Osteoblast (primary cell): ENCODE data around the gene SHISAL1. TPM values are rescaled to one million over a fixed set of nuclear protein-coding genes. Genes with fewer than 3 reads are reported as not detected.
A peak's percentile ranks its signal among the peaks of the same experiment; 100 is the strongest.

Source experiments
- DNase-seq: peaks from one replicate; pipeline ENCODE4 v3.0.0; 2011; ENCODE audit warnings: low spot score, mixed read lengths; ENCODE audit not compliant: insufficient read length; ENCODE audit errors: missing footprints
- H2AFZ ChIP-seq: 2 replicates; pipeline ENCODE4 v1.6.0; 2011; ENCODE audit warnings: mild to moderate bottlenecking, low read length
- H3K27ac ChIP-seq: 2 replicates; pipeline ENCODE4 v1.5.1; 2011; ENCODE audit warnings: mild to moderate bottlenecking, low read depth, low read length, moderate library complexity
- H3K27me3 ChIP-seq: 2 replicates; pipeline ENCODE4 v1.6.0; 2012; ENCODE audit warnings: mild to moderate bottlenecking, control low read depth, inconsistent platforms, low read length, moderate library complexity; ENCODE audit not compliant: insufficient read depth
- H3K36me3 ChIP-seq: 2 replicates; pipeline ENCODE4 v1.5.1; 2011; ENCODE audit warnings: mild to moderate bottlenecking, low read length, control low read depth, moderate library complexity; ENCODE audit not compliant: insufficient read depth
- H3K4me1 ChIP-seq: 2 replicates; pipeline ENCODE4 v1.5.1; 2011; ENCODE audit warnings: mild to moderate bottlenecking, low read length, control low read depth, moderate library complexity; ENCODE audit not compliant: insufficient read depth
- H3K4me2 ChIP-seq: 2 replicates; pipeline ENCODE4 v1.6.0; 2011; ENCODE audit warnings: mild to moderate bottlenecking, low read length; ENCODE audit not compliant: insufficient read depth
- H3K4me3 ChIP-seq: fragments of 200-600 bp; sonication (generic); 3 replicates; pipeline ENCODE4 v1.5.1; 2012; ENCODE audit warnings: mild to moderate bottlenecking, low read length, inconsistent platforms; ENCODE audit not compliant: insufficient read depth
- H3K79me2 ChIP-seq: 2 replicates; pipeline ENCODE4 v1.6.0; 2012; ENCODE audit warnings: mild to moderate bottlenecking, low read length, control low read depth, inconsistent platforms; ENCODE audit not compliant: insufficient read depth
- H3K9me3 ChIP-seq: 2 replicates; pipeline ENCODE4 v1.5.1; 2011; ENCODE audit warnings: low read depth, low read length, control low read depth
- H4K20me1 ChIP-seq: 2 replicates; pipeline ENCODE4 v1.6.0; 2012; ENCODE audit warnings: mild to moderate bottlenecking, low read length, control low read depth; ENCODE audit not compliant: insufficient read depth
- total RNA-seq: library from RNA; depleted of rRNA; stranded (reverse); fragments of >200 nt; gene quantifications from 2 replicates; pipeline ENCODE4 v1.2.3, GENCODE V29; 2012
- TF ChIP-seq, protein P1 (sequence below): IDR thresholded peaks from 2 replicates; pipeline ENCODE4 v1.5.1; 2011; ENCODE audit warnings: mild to moderate bottlenecking, low read depth, low read length, moderate library complexity; ENCODE audit errors: extremely low read depth

Gene SHISAL1
- total RNA-seq, 1 donor: 52.5 TPM

DNA sequence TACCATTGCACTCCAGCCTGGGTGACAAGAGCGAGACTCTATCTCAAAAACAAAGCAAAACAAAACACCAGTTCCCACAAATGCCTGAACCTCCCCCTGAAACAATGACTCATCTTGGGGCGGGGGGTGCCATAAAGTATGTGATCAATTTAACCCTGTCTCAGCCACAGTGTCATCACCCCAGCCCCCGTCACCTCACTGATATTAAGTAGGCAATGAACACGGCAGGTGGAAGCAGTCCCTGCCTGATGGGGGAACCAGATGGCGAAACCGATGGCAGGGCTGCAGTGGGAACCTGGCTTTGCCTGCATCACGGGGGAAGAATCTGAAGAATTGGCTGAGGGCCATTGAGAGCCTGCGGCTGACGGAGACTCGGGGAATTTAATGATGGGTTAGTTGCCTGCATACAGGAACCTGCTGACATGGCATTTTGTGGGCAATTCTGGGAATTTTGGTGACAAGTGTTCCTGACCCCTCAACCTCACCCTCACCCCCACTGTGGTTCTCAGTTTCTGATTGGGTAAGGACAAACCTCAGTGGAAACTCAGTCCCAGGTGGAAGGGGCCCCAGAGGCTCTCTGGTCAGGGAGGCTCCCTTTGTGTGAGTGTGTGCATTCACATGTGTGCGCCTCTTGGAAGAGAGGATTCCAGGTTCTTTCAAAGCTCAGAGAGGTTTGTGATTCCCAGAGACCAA is 39.1 kb upstream of the SHISAL1 start:
- Histone ChIP-seq H4K20me1 (no peaks in the 10 kb centered on the region), H3K4me2 (peak overlapping the region; percentile 69), H2AFZ (no peak overlapping the region), H3K36me3 (no peaks in the 10 kb centered on the region), H3K27ac (peak overlapping the region; percentile 63), H3K9me3 (no peaks in the 10 kb centered on the region), H3K27me3 (peaks cover 13% of the 10 kb centered on the region), H3K4me1 (peaks cover 15% of the 10 kb centered on the region), H3K79me2 (no peaks in the 10 kb centered on the region), H3K4me3 (peak overlapping the region; percentile 52)
- DNase-seq: peak; percentile 98
- TF ChIP-seq, protein P1, sequence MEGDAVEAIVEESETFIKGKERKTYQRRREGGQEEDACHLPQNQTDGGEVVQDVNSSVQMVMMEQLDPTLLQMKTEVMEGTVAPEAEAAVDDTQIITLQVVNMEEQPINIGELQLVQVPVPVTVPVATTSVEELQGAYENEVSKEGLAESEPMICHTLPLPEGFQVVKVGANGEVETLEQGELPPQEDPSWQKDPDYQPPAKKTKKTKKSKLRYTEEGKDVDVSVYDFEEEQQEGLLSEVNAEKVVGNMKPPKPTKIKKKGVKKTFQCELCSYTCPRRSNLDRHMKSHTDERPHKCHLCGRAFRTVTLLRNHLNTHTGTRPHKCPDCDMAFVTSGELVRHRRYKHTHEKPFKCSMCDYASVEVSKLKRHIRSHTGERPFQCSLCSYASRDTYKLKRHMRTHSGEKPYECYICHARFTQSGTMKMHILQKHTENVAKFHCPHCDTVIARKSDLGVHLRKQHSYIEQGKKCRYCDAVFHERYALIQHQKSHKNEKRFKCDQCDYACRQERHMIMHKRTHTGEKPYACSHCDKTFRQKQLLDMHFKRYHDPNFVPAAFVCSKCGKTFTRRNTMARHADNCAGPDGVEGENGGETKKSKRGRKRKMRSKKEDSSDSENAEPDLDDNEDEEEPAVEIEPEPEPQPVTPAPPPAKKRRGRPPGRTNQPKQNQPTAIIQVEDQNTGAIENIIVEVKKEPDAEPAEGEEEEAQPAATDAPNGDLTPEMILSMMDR: no peak

DNA sequence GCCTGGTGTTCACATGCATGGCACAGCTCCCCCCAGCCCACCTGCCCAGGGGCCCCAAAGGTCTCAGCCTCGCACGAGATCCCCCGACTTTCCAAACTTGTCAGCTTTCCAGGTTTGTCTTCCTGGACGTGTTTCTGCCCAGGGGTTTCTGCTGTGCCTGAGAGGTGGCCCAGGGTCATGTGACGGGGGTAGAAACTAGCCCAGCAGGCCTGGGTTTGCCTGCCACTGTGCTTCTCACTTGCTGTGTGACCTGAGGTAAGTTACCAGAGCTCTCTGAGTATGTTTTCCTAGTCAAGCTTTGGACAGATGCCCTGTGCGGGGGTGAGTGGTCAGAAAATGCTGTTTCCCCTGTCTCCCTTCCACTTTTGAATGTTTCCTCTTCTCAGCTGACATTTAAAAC is 38.3 kb upstream of the SHISAL1 start:
- H3K4me1 ChIP-seq: peaks cover 15% of the 10 kb centered on the region
- peak overlapping the region; percentile 63 for H3K27ac ChIP-seq
- peaks cover 13% of the 10 kb centered on the region for H3K27me3 ChIP-seq
- no peaks in the 10 kb centered on the region for H4K20me1 ChIP-seq
- peak; percentile 55 for DNase-seq
- no peaks in the 10 kb centered on the region for H3K36me3 ChIP-seq
- no peak overlapping the region for H2AFZ ChIP-seq
- H3K79me2 ChIP-seq: no peaks in the 10 kb centered on the region
- H3K4me2 ChIP-seq: peak overlapping the region; percentile 69
- no peak overlapping the region for H3K4me3 ChIP-seq
- H3K9me3 ChIP-seq: no peaks in the 10 kb centered on the region
- TF ChIP-seq, protein P1: no peak

DNA sequence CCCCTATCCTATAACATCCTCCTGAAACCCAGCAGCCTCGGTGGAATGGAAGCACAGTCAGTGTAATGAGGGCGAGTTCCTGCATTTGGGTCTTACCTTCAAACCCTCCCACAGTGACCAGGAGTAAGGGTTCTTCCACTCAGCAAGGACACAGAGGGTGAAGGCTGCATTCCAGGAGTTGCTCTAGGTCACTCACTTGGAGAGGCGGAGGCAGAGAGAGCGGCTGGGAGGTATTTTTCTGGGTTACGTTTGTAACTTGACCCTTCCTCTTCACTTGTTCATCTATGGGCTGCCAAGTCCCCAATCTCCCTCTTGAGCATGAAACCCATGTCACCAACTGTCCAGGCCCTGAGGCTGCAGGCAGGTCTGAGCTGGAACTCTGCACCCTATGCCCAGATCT is 36.8 kb upstream of the SHISAL1 start:
- H3K4me3 ChIP-seq: no peak overlapping the region
- H3K4me1 ChIP-seq: peaks cover 15% of the 10 kb centered on the region
- no peak overlapping the region for H3K27ac ChIP-seq
- no peak overlapping the region for H2AFZ ChIP-seq
- peak; percentile 61 for DNase-seq
- H3K4me2 ChIP-seq: no peak overlapping the region
- no peaks in the 10 kb centered on the region for H4K20me1 ChIP-seq
- H3K9me3 ChIP-seq: no peaks in the 10 kb centered on the region
- TF ChIP-seq, protein P1: no peak
- peaks cover 16% of the 10 kb centered on the region for H3K27me3 ChIP-seq
- no peaks in the 10 kb centered on the region for H3K36me3 ChIP-seq
- no peaks in the 10 kb centered on the region for H3K79me2 ChIP-seq

DNA sequence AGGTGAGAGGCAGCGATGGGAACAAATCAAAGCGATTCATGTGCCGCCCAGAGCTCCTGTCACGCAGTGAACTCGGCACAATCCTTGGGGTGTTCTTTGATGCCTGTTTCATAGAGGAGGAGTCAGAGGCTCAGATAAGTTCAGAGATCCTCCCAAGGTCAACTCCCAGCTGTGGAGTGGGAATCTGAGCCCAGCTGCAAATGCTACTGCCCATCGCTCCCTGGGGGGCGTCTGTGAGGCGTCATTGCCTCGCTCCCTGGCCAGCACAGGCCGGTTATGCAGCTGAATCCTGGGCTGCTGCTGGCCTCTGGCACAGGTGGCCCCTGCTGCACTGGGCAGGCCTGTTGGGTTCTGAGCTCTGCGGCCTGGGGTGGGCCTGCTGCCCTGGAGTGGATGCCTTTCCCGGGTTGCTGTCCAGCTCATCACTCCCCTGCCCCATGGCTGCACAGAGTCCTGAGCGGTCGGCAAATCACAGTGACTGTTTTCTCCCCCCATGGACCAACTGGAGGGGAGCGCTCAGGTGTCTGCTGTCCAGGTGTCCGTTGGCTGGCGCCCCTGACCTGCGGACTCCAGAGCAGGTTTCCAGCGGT is 36.3 kb upstream of the SHISAL1 start:
- peaks cover 15% of the 10 kb centered on the region for H3K4me1 ChIP-seq
- peak; percentile 78 for DNase-seq

More for the DNA sequence above, 36.3 kb upstream of the SHISAL1 start:
- Histone ChIP-seq H2AFZ (no peak overlapping the region), H3K4me2 (no peak overlapping the region), H3K9me3 (no peaks in the 10 kb centered on the region), H3K79me2 (no peaks in the 10 kb centered on the region), H3K36me3 (no peaks in the 10 kb centered on the region), H4K20me1 (no peaks in the 10 kb centered on the region), H3K4me3 (no peak overlapping the region), H3K27me3 (peaks cover 16% of the 10 kb centered on the region), H3K27ac (no peak overlapping the region)
- TF ChIP-seq, protein P1: no peak
